HG03039 (cell line): ENCODE measurements around the gene ISLR.
"Not testable (repeated sequence)": the region's sequence is repeated elsewhere in the genome, so short reads cannot be mapped to it uniquely, and the experiment has no call there.

ENCODE experiments used
- ATAC-seq: cut with Tn5 transposase; IDR thresholded peaks from one replicate; pipeline ENCODE4 v1.9.1; 2021; ENCODE audit warnings: mild to moderate bottlenecking, moderate library complexity; ENCODE audit not compliant: unreplicated experiment

ISLR gene

GRCh38 chr15:74136814-74137536 is 36.5 kb upstream of the ISLR start:
- no peak for ATAC-seq

- no peak for ATAC-seq
Measured at GRCh38 chr15:74137537-74137894, 36.0 kb upstream of the ISLR start.

GRCh38 chr15:74138642-74139041 is 34.9 kb upstream of the ISLR start:
- ATAC-seq, result no peak

GRCh38 chr15:74141591-74141990 is 31.9 kb upstream of the ISLR start:
- ATAC-seq, result no peak

GRCh38 chr15:74144153-74144775 is 29.2 kb upstream of the ISLR start:
- no peak for ATAC-seq

GRCh38 chr15:74146277-74146800 is 27.2 kb upstream of the ISLR start:
- ATAC-seq, result no peak

GRCh38 chr15:74147051-74147450 is 26.5 kb upstream of the ISLR start:
- no peak for ATAC-seq

- no peak for ATAC-seq
Measured at GRCh38 chr15:74155766-74156417, 17.6 kb upstream of the ISLR start.

- ATAC-seq, result no peak
Measured at GRCh38 chr15:74156678-74157411, 16.7 kb upstream of the ISLR start.

- no peak for ATAC-seq
Measured at GRCh38 chr15:74157868-74158827, 15.4 kb upstream of the ISLR start.

- ATAC-seq, result peak; percentile 64
Measured at GRCh38 chr15:74158855-74159650, 14.5 kb upstream of the ISLR start.

GRCh38 chr15:74159773-74160172 is 13.7 kb upstream of the ISLR start:
- no peak for ATAC-seq

GRCh38 chr15:74160390-74160789 is 13.1 kb upstream of the ISLR start:
- not testable (repeated sequence) for ATAC-seq

- ATAC-seq, result not testable (repeated sequence)
Measured at GRCh38 chr15:74162195-74162536, 11.3 kb upstream of the ISLR start.

- no peak for ATAC-seq
Measured at GRCh38 chr15:74165461-74165860, 8.0 kb upstream of the ISLR start.

- ATAC-seq, result no peak
Measured at GRCh38 chr15:74167891-74168331, 5.6 kb upstream of the ISLR start.

- ATAC-seq, result no peak
Measured at GRCh38 chr15:74168711-74169126, 4.8 kb upstream of the ISLR start.

GRCh38 chr15:74170071-74170844 is 3.3 kb upstream of the ISLR start:
- no peak for ATAC-seq
